H1 (cell line): ENCODE measurements around the gene ALPK3. TPM values are rescaled to one million over a fixed set of nuclear protein-coding genes. Genes with fewer than 3 reads are reported as not detected.

ENCODE experiments used
- ATF3 ChIP-seq: IDR thresholded peaks from 2 replicates; pipeline ENCODE4 v1.6.1; 2011; ENCODE audit warnings: low read depth, mild to moderate bottlenecking, low read length; ENCODE audit not compliant: insufficient read depth
- BRCA1 ChIP-seq: IDR thresholded peaks from 2 replicates; pipeline ENCODE4 v1.6.1; 2012; ENCODE audit warnings: low read depth, low read length, improper control_type of control experiment
- CHD7 ChIP-seq: fragments of 300-600 bp; sonication (generic); IDR thresholded peaks from 2 replicates; pipeline ENCODE4 v1.7.1; 2012; ENCODE audit warnings: low read length, moderate library complexity, mild to moderate bottlenecking, inconsistent platforms; ENCODE audit not compliant: insufficient replicate concordance
- CTBP2 ChIP-seq: IDR thresholded peaks from 2 replicates; pipeline ENCODE4 v1.7.0; 2011; ENCODE audit warnings: borderline replicate concordance, mild to moderate bottlenecking, moderate library complexity, mixed read lengths, low read length; ENCODE audit not compliant: insufficient read depth, insufficient read length
- KDM1A ChIP-seq: fragments of 200-600, 300-600 bp; sonication (generic); IDR thresholded peaks from 2 replicates; pipeline ENCODE4 v1.7.1; 2016; ENCODE audit warnings: mild to moderate bottlenecking, low read length, borderline replicate concordance
- NANOG ChIP-seq: IDR thresholded peaks from 2 replicates; pipeline ENCODE4 v1.6.1; 2011; ENCODE audit warnings: low read length, low read depth, mild to moderate bottlenecking, inconsistent platforms; ENCODE audit not compliant: insufficient read depth, poor library complexity, severe bottlenecking
- RBBP5 ChIP-seq: IDR thresholded peaks from 2 replicates; pipeline ENCODE4 v1.7.1; 2012; ENCODE audit warnings: low read depth, mild to moderate bottlenecking, inconsistent platforms, low read length, moderate library complexity, borderline replicate concordance
- RFX5 ChIP-seq: IDR thresholded peaks from 2 replicates; pipeline ENCODE4 v1.6.1; 2011; ENCODE audit warnings: low read depth, low read length, improper control_type of control experiment, borderline replicate concordance
- SIN3A ChIP-seq, 2 experiments: IDR thresholded peaks in 1 of 2; conservative IDR thresholded peaks in 1 of 2; 2 replicates each; pipeline ENCODE4 v1.6.1; 2011 to 2012; ENCODE audit warnings: low read length in 2 of 2, improper control_type of control experiment in 1 of 2, low read depth in 1 of 2, mild to moderate bottlenecking in 1 of 2
- SIX5 ChIP-seq: IDR thresholded peaks from 2 replicates; pipeline ENCODE4 v1.6.1; 2011; ENCODE audit warnings: mild to moderate bottlenecking, low read depth, low read length
- SP1 ChIP-seq: IDR thresholded peaks from 2 replicates; pipeline ENCODE4 v1.6.1; 2011; ENCODE audit warnings: low read depth, low read length
- polyA plus RNA-seq, 7 experiments: library from polyadenylated mRNA; depleted of rRNA in 3 of 7; stranded (reverse) in 5 of 7; unstranded in 2 of 7; fragments of >200 nt in 5 of 7; fragments of 200-250 nt in 2 of 7; gene quantifications; 1 replicate in 5 of 7; 2 replicates in 1 of 7; 4 replicates in 1 of 7; pipeline versions ENCODE4 v1.2.1 to v1.2.3, GENCODE V29; 2011 to 2013; ENCODE audit warnings: missing spikeins in 2 of 7, mixed read lengths in 2 of 7
- total RNA-seq: library from RNA; stranded (reverse); fragmentation: NEBNext Ultra II Directional; extraction: Animal tissue kit (Norgen Biotek cat#: 25700); gene quantifications from 2 replicates; pipeline ENCODE4 v1.2.1, GENCODE V29; 2021

Gene ALPK3
- total and polyA plus RNA-seq, 2 of the 8 experiments (the other 6 are each of a cell fraction or from before 2014, with no cell fraction given) = 4.4 to 19.2 TPM

GRCh38 chr15:84791763-84792162 lies 25.4 kb upstream of the ALPK3 start (continued):
- TF ChIP-seq CHD7 (no peak), KDM1A (no peak), CTBP2 (no peak), SP1 (no peak), ATF3 (no peak), RBBP5 (no peak), SIX5 (no peak), RFX5 (no peak), NANOG (no peak), BRCA1 (no peak), SIN3A (conservative IDR thresholded peaks at IDR 0.05 in 1 of 2, IDR thresholded peaks at IDR 0.05 in 1 of 2; ENCODE audit: low read depth in 1 of 2, low read length in 2 of 2) (no peak)
